T-cell (primary cell): ENCODE data around the gene DNAJC27. TPM values are rescaled to one million over a fixed set of nuclear protein-coding genes. Genes with fewer than 3 reads are reported as not detected.

Experiments
- ATAC-seq, 4 experiments: fragments of 200-7000 bp in 3 of 4; fragments of 150-1000 bp in 1 of 4; cut with Tn5 transposase; replicated peaks in 1 of 4; 1 replicate in 3 of 4; 2 replicates in 1 of 4; pipeline ENCODE4 v1.10.0; 2021; ENCODE audit warnings: moderate library complexity in 3 of 4, mild to moderate bottlenecking in 2 of 4, moderate number of reproducible peaks in 1 of 4
- CTCF ChIA-PET, 2 donors: fragments of 300-600 bp; sonication (Branson Sonifier 250); formaldehyde crosslinking; loops; one replicate each; lab custom pipeline; 2022; ENCODE audit warnings: antibody characterized with exemption in 2 of 2; lab: Charles Lee
- POLR2A ChIA-PET, 2 donors: fragments of 300-600 bp; sonication (Branson Sonifier 250); formaldehyde crosslinking; loops; one replicate each; lab custom pipeline; 2022; ENCODE audit warnings: antibody characterized with exemption in 2 of 2; lab: Charles Lee
- DNase-seq, 35 experiments: peaks; one replicate each; pipeline versions ENCODE4 v3.0.0 to v3.0.0-alpha.2; 2013 to 2023
- H3K27ac ChIP-seq: one replicate; pipeline ENCODE4 v1.5.1; 2013; ENCODE audit warnings: low read length
- H3K27me3 ChIP-seq, 2 experiments: replicated peaks in 1 of 2; 1 replicate in 1 of 2; 2 replicates in 1 of 2; pipeline versions ENCODE4 v1.6.1 to v1.7.0; 2013; ENCODE audit warnings: low read length in 1 of 2, mixed read lengths in 1 of 2; ENCODE audit not compliant: control insufficient read depth in 2 of 2, insufficient read depth in 2 of 2; ENCODE audit errors: extremely low read depth in 1 of 2
- H3K36me3 ChIP-seq, 2 donors: 1 replicate in 1 of 2; 2 replicates in 1 of 2; pipeline versions ENCODE4 v1.6.1 to v1.7.0; 2013; ENCODE audit warnings: low read length in 1 of 2; ENCODE audit not compliant: control insufficient read depth in 2 of 2, insufficient read depth in 1 of 2; ENCODE audit errors: extremely low read depth in 1 of 2
- H3K4me1 ChIP-seq, 2 experiments: 1 replicate in 1 of 2; 2 replicates in 1 of 2; pipeline versions ENCODE4 v1.6.1 to v1.7.0; 2013; ENCODE audit warnings: low read length in 2 of 2, mixed read lengths in 1 of 2; ENCODE audit not compliant: insufficient read depth in 2 of 2, control insufficient read depth in 1 of 2; ENCODE audit errors: extremely low read depth in 1 of 2
- H3K4me3 ChIP-seq, 2 donors: 1 replicate in 1 of 2; 2 replicates in 1 of 2; pipeline versions ENCODE4 v1.5.1 to v1.7.0; 2013; ENCODE audit warnings: mild to moderate bottlenecking in 2 of 2, low read length in 1 of 2, moderate library complexity in 1 of 2; ENCODE audit not compliant: control insufficient read depth in 1 of 2; ENCODE audit errors: extremely low read depth in 1 of 2
- H3K9me3 ChIP-seq: 2 replicates; pipeline ENCODE4 v1.7.0; 2013
- H3K27ac Mint-ChIP-seq, 2 donors: one replicate each; pipeline ENCODE4 v1.8.0; 2020 to 2021; ENCODE audit warnings: mild to moderate bottlenecking in 2 of 2, mixed read lengths in 2 of 2
- H3K27me3 Mint-ChIP-seq, 2 donors: one replicate each; pipeline ENCODE4 v1.8.0; 2021 to 2022; ENCODE audit warnings: mixed read lengths in 2 of 2
- H3K36me3 Mint-ChIP-seq: one replicate; pipeline ENCODE4 v1.8.0; 2021; ENCODE audit warnings: mixed read lengths
- H3K4me1 Mint-ChIP-seq, 3 donors: one replicate each; pipeline ENCODE4 v1.8.0; 2020 to 2022; ENCODE audit warnings: mixed read lengths in 3 of 3, mild to moderate bottlenecking in 1 of 3
- H3K4me3 Mint-ChIP-seq, 3 donors: one replicate each; pipeline ENCODE4 v1.8.0; 2020 to 2022; ENCODE audit warnings: mild to moderate bottlenecking in 3 of 3, mixed read lengths in 3 of 3, moderate library complexity in 3 of 3
- H3K9me3 Mint-ChIP-seq, 3 donors: one replicate each; pipeline ENCODE4 v1.8.0; 2020 to 2022; ENCODE audit warnings: mixed read lengths in 3 of 3
- WGBS: methylation state at CpG from one replicate; pipeline ENCODE4 v1.1.5; 2013; ENCODE audit warnings: missing lambda C conversion rate; ENCODE audit not compliant: insufficient coverage; 5-methylcytosine and 5-hydroxymethylcytosine counted together
- total RNA-seq, 35 experiments: library from RNA in 6 of 35; stranded (reverse) in 6 of 35; fragments of 120-200 nt in 1 of 35; gene quantifications; one replicate each; pipeline versions ENCODE4 v1.2.1 to v1.2.4 and lab custom pipeline; 2013 to 2026

DNAJC27 gene
- total RNA-seq, 5 donors from 2014 or later (not counting 1 experiment from before 2014, with no cell fraction given) = 10.0 to 15.2 (median 12.7) TPM

DNA sequence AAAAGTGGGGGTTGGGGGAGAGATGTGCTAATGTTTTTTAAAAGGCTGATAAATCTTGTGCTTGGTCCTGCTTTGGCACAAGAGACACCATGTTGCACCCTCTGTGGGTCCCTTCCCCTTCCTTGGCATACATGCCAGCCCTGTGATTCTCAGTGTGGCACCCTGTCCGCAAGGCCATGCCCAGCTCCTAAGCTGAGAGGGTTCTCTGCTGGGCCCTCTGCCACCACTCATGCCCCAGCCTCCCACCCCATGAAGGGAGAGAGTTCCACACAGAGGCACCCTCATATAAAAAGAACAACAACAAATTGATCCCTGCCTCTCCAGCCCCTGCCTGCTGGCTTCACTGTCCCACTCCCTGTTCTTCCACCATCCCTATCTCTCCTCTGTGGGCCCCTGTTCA lies 49.2 kb downstream of the DNAJC27 start:
- Histone ChIP-seq H3K27me3 (peaks cover 0 to 7% of the 10 kb centered on the region in 2 experiments), H3K9me3 (no peaks in the 10 kb centered on the region), H3K27ac (no peak overlapping the region), H3K4me1 (peaks cover 11 to 44% of the 10 kb centered on the region in 2 experiments), H3K36me3 (no peaks in the 10 kb centered on the region), H3K4me3 (no peak overlapping the region)
- DNase-seq = no peak
- POLR2A ChIA-PET = no interaction called here
- H3K4me1 Mint-ChIP-seq = peaks cover 21 to 34% (median 29%) of the 10 kb centered on the region in 3 donors
- H3K4me3 Mint-ChIP-seq = no peak overlapping the region
- no peaks in the 10 kb centered on the region for H3K36me3 Mint-ChIP-seq
- no peaks in the 10 kb centered on the region for H3K27me3 Mint-ChIP-seq
- WGBS = 80% methylated on average over 1 of the region's 1 CpG
- peak overlapping the region in 1 of 2 donors; percentile 49 for H3K27ac Mint-ChIP-seq
- no peak for ATAC-seq
- H3K9me3 Mint-ChIP-seq = no peaks in the 10 kb centered on the region
- CTCF ChIA-PET = no interaction called here

DNA sequence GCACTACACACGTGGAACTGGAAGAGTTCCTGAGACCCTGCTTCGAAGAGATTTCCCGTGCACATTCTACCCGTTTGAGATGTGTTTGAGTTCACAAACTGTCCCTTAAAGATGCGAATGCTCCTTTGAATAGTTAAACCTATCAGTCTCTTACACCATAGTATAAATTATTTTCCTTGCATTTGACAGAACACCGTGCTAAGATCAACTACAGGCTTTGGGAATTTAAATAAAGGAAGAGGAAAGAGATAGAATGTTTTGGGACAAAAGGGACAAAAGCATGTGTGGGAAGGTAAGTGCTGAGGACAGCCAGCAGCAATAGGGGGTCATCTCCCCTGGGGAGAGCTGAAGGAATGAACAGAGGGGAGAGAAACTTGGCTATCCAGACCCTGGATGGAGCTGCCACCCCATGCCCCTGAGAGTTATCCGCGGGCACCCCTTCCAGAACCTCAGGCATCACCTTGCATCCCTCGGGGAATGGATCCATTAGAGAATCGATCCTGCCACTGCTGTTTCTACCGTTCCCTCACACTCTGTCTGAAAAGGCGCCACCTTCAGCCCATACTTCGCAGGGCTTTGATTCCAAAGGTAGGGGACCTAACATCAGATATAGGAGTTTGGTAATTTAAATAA lies 50.8 kb downstream of the DNAJC27 start:
- Histone ChIP-seq H3K27ac (peak overlapping the region; percentile 16), H3K27me3 (peaks cover 0 to 7% of the 10 kb centered on the region in 2 experiments), H3K36me3 (no peaks in the 10 kb centered on the region), H3K4me3 (peak overlapping the region; percentile 41 to 42), H3K4me1 (peaks cover 12 to 41% of the 10 kb centered on the region in 2 experiments), H3K9me3 (no peaks in the 10 kb centered on the region)
- 40% methylated on average over 2 of the region's 13 CpGs for WGBS
- ATAC-seq (no peak), DNase-seq (peak in 4 of 35 experiments; percentile 10 to 42 (median 14))
- ChIA-PET POLR2A (no interaction called here), CTCF (interaction anchor here in 1 of 2 donors (0.5 kb wide), 1 partner anchor 1339 kb away, joined by 3 read pairs; no protein-coding TSS in a partner anchor)
- Mint-ChIP-seq H3K4me1 (peaks cover 28 to 42% (median 37%) of the 10 kb centered on the region in 3 donors), H3K9me3 (no peaks in the 10 kb centered on the region), H3K36me3 (no peaks in the 10 kb centered on the region), H3K27ac (peak overlapping the region in 1 of 2 donors; percentile 41), H3K4me3 (peak overlapping the region; percentile 69 to 80 (median 71)), H3K27me3 (no peaks in the 10 kb centered on the region)

DNA sequence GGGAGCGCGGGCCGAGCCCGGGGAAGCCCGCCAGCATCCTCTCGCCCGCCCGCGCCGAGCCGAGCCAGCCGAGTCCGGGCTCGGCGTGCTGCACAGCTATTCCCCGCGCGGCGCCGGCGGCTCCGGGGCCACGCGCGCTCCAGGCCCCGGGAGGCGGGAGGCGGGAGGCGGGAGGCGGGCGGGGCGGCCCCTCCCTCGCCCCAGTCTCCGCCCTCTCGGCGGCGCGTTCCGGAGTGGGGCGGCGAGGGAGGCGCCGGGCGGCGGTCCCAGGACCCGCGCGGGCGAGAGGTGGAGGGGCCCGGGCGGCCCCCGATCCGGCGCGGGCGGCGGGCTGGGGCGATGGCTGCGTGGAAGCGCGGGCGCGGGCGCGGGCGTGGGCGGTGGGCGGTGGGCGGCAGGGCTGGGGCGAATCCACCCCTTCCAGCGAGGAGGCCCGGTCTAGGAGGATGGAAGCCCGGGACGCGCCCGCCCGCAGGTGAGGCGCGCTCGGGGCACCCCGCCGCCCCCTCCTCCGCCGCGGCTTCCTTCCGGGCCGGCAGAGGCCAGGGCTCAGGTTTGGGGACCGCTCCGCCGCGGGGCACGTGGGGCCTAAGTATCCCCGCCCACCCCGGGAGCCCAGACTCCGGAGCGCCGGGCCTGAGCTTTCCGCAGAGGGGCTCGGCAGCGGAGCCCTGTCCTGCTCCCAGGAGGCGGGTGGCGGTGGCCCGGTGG lies 51.5 kb downstream of the DNAJC27 start, which contains the start of gene ADCY3:
Gene ADCY3, minus strand, starts transcription at position 140 of the 711 bp plus-strand sequence. CDS start 1,250 bp downstream, outside the sequence.
- Histone ChIP-seq H3K27me3 (peaks cover 0 to 7% of the 10 kb centered on the region in 2 experiments), H3K4me1 (peaks cover 12 to 39% of the 10 kb centered on the region in 2 experiments), H3K27ac (peak within 1 kb of the TSS; percentile 16), H3K9me3 (no peaks in the 10 kb centered on the region), H3K4me3 (peak within 1 kb of the TSS; percentile 59 to 83), H3K36me3 (no peaks in the 10 kb centered on the region)
- H3K4me3 Mint-ChIP-seq = peak within 1 kb of the TSS; percentile 82 to 88 (median 86)
- under 1% methylated on average over 98 of the region's 103 CpGs for WGBS
- peaks cover 28 to 42% (median 37%) of the 10 kb centered on the region in 3 donors for H3K4me1 Mint-ChIP-seq
- no peaks in the 10 kb centered on the region for H3K36me3 Mint-ChIP-seq
- peak; percentile 20 to 75 (median 44) for DNase-seq
- H3K27me3 Mint-ChIP-seq = no peaks in the 10 kb centered on the region
- no peaks in the 10 kb centered on the region for H3K9me3 Mint-ChIP-seq
- peak within 1 kb of the TSS; percentile 76 to 82 for H3K27ac Mint-ChIP-seq
- POLR2A ChIA-PET = interaction anchor here in 1 of 2 donors (0.6 to 0.7 kb wide), 2 partner anchors 32 to 602 kb away, joined by 4 to 5 read pairs; no protein-coding TSS in a partner anchor
- peak; percentile 73 to 75 (median 74) for ATAC-seq
- CTCF ChIA-PET = interaction anchor here (0.5 to 0.7 kb wide), 2 partner anchors 931 to 1339 kb away, joined by 3 to 6 read pairs; no protein-coding TSS in a partner anchor

DNA sequence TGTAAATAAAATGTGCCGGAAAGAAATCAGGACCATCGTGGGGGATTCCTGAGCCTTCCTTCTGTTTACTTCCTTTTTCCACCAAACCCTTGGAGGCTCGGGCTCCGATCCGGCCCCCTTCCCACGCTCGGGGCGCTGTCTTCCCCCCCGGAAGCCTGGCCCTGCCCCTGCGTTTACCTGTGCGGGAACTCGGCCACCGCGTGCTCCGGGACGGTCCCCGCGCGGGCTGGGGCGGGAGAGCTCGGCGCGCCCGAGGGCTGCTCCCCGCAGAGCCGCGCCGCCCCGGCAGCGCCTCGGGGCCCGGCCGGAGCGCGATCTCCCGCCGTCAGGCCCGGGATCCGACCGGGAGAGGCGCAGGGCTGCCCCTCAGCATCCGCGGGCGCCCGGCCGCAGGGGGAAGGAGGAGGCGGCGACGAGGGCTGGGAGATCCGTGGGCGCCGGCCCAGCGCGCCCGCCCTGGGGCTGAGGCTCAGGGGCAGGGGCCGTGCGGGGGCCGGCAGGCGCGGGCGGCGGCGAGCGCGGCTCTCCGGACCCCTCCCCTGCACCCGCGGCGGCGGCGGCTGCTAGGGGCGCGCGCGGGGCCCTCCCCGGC lies 52.2 kb downstream of the DNAJC27 start:
- ChIA-PET CTCF (interaction anchor here in 1 of 2 donors (0.7 kb wide), 2 partner anchors 932 to 1274 kb away, joined by 3 to 6 read pairs; no protein-coding TSS in a partner anchor), POLR2A (interaction anchor here in 1 of 2 donors (0.6 to 0.7 kb wide), 2 partner anchors 33 to 601 kb away, joined by 4 to 5 read pairs; no protein-coding TSS in a partner anchor)
- Mint-ChIP-seq H3K9me3 (no peaks in the 10 kb centered on the region), H3K36me3 (peaks cover 5% of the 10 kb centered on the region), H3K4me3 (peak overlapping the region; percentile 82 to 88 (median 86)), H3K27ac (peak overlapping the region; percentile 76 to 82), H3K4me1 (peaks cover 32 to 48% (median 40%) of the 10 kb centered on the region in 3 donors), H3K27me3 (no peaks in the 10 kb centered on the region)
- ATAC-seq (peak; percentile 31 to 35 (median 33)), DNase-seq (peak in 3 of 35 experiments; percentile 8 to 13 (median 9))
- Histone ChIP-seq H3K9me3 (no peaks in the 10 kb centered on the region), H3K4me3 (peak overlapping the region; percentile 59 to 83), H3K27me3 (peaks cover 0 to 7% of the 10 kb centered on the region in 2 experiments), H3K27ac (no peak overlapping the region), H3K36me3 (no peaks in the 10 kb centered on the region), H3K4me1 (peaks cover 12 to 42% of the 10 kb centered on the region in 2 experiments)
- under 1% methylated on average over 75 of the region's 76 CpGs for WGBS

DNA sequence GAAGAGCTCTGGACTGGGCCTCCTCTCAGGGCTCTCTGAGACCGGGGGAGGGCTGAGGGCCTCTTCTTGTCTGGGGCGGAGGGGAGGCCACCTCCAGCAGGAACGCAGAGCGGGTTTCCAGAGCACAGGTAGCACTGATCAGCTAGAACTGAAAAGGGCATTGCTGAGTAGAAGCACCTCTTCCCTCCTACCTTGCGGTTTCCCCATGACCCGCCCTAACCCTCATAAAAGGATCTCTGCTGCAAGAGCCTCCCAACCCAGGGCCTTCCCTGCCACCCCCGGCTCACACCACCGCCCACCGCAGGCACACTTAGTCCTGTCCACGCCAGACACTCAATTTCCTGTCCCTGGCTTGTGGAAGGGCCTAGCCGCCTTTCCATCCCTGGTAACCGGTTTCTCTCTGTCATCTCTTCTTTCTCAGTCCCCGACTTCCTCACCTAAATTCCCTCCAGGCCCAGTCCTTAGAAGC lies 52.7 kb downstream of the DNAJC27 start:
- no peaks in the 10 kb centered on the region for H3K27me3 Mint-ChIP-seq
- H3K36me3 Mint-ChIP-seq = peaks cover 7% of the 10 kb centered on the region
- no peak overlapping the region for H3K27ac ChIP-seq
- peak overlapping the region; percentile 59 to 83 for H3K4me3 ChIP-seq
- CTCF ChIA-PET = interaction anchor here in 1 of 2 donors (0.7 kb wide), 1 partner anchor 1273 kb away, joined by 3 read pairs; no protein-coding TSS in a partner anchor
- ATAC-seq (peak; percentile 40 to 64 (median 48)), DNase-seq (peak in 34 of 35 experiments; percentile 25 to 74 (median 45))
- H3K4me1 Mint-ChIP-seq = peaks cover 32 to 51% (median 40%) of the 10 kb centered on the region in 3 donors
- no peaks in the 10 kb centered on the region for H3K9me3 Mint-ChIP-seq
- peaks cover 0 to 7% of the 10 kb centered on the region in 2 experiments for H3K27me3 ChIP-seq
- H3K36me3 ChIP-seq = no peaks in the 10 kb centered on the region
- peak overlapping the region; percentile 82 to 88 (median 86) for H3K4me3 Mint-ChIP-seq
- no peaks in the 10 kb centered on the region for H3K9me3 ChIP-seq
- H3K27ac Mint-ChIP-seq = peak overlapping the region; percentile 76 to 82
- POLR2A ChIA-PET = no interaction called here
- peaks cover 12 to 44% of the 10 kb centered on the region in 2 experiments for H3K4me1 ChIP-seq
- WGBS = under 1% methylated on average over 12 of the region's 13 CpGs
